Hepatocyte (in vitro differentiated cells): ENCODE results near the gene HADH.

Experiments used
- CTCF ChIP-seq: fragments of 200-600 bp; sonication (generic); IDR thresholded peaks from 2 replicates; pipeline ENCODE4 v1.5.1; 2016; ENCODE audit warnings: antibody characterized with exemption, mild to moderate bottlenecking; ENCODE audit not compliant: poor library complexity
- EZH2 ChIP-seq: fragments of 200-600 bp; sonication (generic); IDR thresholded peaks from 2 replicates; pipeline ENCODE4 v1.6.1; 2016; ENCODE audit warnings: antibody characterized with exemption, mild to moderate bottlenecking, borderline replicate concordance
- EZH2phosphoT487 ChIP-seq: fragments of 200-600 bp; sonication (generic); IDR thresholded peaks from one replicate; pipeline ENCODE4 v1.6.1; 2018; ENCODE audit warnings: antibody characterized with exemption, mild to moderate bottlenecking, low read depth, moderate library complexity; ENCODE audit not compliant: unreplicated experiment, severe bottlenecking

GRCh38 chr4:108081256-108081655 is 91.6 kb downstream of the HADH start:
- TF ChIP-seq CTCF (no peak), EZH2 (no peak), EZH2phosphoT487 (no peak)
